HG03108 (cell line): Measurements from ENCODE around the gene BMP10.

Experiments
- ATAC-seq: cut with Tn5 transposase; IDR thresholded peaks from one replicate; pipeline ENCODE4 v1.9.1; 2021; ENCODE audit warnings: moderate library complexity; ENCODE audit not compliant: unreplicated experiment

BMP10 gene

GRCh38 chr2:68855550-68855949 is 15.6 kb downstream of the BMP10 start:
- ATAC-seq, result no peak

DNA sequence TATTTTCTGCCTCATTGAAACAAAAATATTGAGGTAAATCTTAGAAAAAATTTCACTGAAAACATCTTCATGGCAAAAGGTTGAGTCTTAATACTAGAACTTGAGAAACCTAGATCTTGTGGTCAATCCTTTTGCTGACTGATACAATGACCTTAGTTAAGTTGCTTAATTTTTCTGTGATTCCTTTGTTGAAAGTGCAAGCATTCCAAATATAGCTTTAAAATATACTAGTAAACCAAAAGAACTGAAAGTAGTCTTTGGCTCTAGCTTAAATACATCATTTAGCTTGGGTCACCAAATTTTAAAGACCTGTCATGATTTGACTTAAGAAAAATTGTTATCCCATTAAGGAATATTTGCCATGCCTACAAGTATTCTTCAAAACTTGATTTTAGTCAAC is 16.7 kb downstream of the BMP10 start:
- no peak for ATAC-seq

GRCh38 chr2:68853915-68854314 is 17.3 kb downstream of the BMP10 start:
- ATAC-seq, result no peak

DNA sequence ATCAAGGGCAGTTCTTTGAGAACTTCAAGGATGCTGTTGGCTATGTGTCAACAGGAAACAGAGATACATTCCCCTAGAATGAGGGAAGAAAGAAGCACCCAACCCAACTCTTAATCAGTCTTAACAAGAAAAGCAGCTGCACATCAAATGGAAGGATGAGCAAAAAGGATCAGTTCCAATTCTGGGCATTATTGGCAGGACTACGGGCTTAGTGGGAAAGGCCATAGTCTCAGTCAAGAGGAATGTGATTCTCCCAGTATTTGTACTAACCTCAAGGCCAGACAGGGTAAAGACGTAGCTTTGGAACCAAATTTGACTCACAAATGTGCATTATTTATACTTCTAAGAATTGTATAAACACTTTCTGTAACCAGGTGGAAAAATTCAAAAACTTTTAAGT is 18.2 kb downstream of the BMP10 start:
- no peak for ATAC-seq

DNA sequence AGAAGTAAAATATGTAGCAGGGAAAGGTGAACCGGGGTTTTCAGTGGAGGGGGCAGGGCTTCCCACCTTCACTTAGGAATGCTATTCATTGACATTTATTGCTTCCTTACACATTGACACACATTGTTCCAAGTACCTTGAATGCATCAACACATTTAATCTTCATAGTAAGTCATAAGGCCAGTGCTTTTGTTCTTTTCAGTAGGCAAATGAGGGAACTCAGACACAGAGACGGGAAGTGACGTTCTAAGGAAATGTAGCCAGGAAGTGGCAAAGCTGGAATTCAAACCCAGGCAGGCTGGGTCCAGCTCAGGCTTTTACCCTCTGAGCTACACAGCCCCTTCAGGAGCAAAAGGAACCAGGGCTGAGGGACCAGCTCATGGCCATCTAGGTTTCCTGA is 20.7 kb downstream of the BMP10 start:
- ATAC-seq, result no peak

- no peak for ATAC-seq
Observed at GRCh38 chr2:68849579-68850030, 21.6 kb downstream of the BMP10 start.

- ATAC-seq, result no peak
Observed at GRCh38 chr2:68847751-68848150, 23.4 kb downstream of the BMP10 start.

DNA sequence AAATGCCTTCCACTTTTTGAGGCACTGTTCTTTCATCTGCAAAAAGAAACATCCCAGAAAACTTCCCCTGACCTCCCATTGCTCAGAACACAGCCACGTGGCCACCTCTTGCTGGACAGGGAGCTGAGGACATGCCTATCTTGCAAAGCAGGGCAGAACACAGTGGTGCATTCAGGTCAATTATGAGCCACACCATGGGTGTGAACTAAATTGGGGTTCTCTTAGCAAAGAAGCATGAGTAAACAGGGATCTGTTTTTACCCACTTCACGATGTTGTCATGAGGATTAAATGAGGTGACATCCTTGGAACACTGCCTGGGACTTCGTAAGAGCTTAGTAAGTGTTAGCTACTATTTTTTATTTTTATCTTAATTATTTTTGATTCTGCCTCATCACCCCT is 25.1 kb downstream of the BMP10 start:
- no peak for ATAC-seq

DNA sequence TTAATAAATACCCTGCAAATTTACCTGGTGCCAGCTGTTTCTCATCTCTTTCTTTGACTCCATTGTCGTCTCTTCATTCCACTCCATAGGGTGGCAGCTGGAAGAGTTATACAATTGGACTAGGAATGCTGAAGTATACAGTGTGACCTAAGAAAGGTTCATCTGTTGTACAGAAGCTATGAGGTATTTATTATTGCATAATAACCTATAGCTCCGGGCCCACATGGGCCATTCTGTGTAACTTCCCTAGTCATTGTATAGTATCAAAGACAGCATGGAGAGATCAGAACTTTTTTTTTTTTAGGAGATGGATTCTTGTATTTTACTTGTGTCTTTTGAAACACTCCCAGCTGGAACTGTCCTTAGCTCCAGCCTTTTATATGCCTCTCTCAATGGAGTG is 26.2 kb downstream of the BMP10 start:
- ATAC-seq, result no peak

DNA sequence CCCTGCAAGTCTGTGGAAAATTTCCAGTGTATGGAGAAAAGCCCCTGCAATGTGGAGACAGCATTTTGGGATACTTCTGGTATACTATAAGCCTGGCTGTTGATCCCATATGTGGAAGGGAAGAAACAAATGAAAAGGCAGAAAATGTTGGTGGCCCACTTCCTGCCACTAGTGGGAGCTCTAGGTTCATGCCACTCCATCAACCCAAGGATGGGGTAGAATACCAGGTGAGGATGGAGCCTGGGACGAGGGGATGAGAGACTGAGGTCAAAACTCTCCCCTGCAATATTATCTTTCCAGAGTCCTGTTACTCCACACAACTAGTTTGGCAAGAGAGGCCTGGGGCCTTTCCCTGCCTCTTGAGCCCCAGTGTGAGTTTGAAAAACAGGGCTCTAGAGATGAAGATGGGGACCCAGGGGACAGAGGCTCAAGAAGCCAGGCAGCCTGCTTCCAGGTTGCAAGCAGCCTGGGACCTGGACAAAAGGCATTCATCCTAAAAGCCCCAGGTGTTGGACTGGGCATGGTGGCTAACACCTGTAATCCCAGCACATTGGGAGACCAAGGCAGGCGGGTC is 31.9 kb downstream of the BMP10 start:
- ATAC-seq, result no peak

GRCh38 chr2:68838641-68839040 is 32.6 kb downstream of the BMP10 start:
- ATAC-seq, result no peak

- peak; percentile 45 for ATAC-seq
Observed at GRCh38 chr2:68837861-68838341, 33.3 kb downstream of the BMP10 start.

GRCh38 chr2:68837164-68837860 is 33.9 kb downstream of the BMP10 start:
- ATAC-seq, result no peak

GRCh38 chr2:68835621-68836020 is 35.6 kb downstream of the BMP10 start:
- no peak for ATAC-seq

DNA sequence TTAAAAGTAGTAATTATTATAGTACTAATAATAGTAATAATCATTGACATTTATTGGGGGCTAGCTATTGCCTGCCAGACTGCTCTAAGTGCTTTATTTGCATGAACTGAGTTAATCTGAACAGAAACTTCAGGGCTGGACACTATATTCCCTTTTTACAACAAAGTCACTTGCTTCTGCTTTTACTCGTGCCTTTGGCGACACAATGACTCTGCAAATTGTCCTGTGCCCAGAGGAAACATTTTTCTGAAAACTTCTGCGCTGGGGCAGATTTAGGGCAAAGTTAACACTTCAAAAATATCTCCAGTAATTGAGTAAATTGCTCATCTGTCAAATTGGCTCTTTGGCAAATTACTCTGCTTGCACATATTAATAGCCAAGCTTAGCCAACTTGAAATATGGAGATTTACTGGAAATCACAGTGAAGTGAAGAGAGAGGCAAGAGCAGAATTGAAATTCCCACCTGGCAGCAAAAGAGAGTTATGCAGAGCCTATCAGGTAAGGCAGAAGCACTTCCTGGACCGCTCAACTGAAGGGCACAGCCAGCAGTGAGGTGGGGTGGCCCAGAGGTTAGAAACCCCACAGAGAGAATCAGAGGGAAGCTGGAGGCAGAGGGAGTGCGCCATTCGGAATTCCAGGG is 36.3 kb downstream of the BMP10 start:
- no peak for ATAC-seq

- no peak for ATAC-seq
Observed at GRCh38 chr2:68833162-68833561, 38.0 kb downstream of the BMP10 start.

- ATAC-seq, result peak; percentile 66
Observed at GRCh38 chr2:68832233-68832869, 38.8 kb downstream of the BMP10 start.

DNA sequence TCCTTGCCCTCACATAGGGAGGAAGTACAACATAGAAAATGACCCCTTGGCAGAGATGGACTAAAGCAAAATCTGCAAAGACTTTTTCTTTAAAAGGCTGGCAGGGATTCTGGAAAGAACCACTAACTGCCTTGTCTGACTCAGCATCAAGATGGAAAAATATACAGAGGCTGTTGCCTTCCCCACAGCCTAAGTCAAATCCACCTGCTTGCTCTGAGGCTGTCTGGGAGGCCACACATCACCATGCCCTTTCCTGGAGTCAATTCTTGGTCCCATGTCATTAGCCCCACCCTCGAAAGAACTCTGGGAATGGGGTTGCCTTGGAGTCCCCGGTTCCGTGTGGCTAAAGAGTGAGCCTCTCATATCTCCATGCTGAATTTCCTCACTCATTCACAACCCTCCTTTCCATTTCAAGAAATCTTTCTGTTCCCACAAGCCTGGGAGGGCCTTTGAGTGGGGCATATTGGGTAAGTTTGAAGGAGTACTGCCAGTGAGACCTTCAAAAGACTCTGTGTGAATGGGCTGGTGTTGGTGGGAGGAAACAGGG is 39.4 kb downstream of the BMP10 start:
- ATAC-seq, result no peak

- ATAC-seq, result no peak
Observed at GRCh38 chr2:68829749-68830148, 41.4 kb downstream of the BMP10 start.

GRCh38 chr2:68828887-68829708 is 42.1 kb downstream of the BMP10 start:
- no peak for ATAC-seq

DNA sequence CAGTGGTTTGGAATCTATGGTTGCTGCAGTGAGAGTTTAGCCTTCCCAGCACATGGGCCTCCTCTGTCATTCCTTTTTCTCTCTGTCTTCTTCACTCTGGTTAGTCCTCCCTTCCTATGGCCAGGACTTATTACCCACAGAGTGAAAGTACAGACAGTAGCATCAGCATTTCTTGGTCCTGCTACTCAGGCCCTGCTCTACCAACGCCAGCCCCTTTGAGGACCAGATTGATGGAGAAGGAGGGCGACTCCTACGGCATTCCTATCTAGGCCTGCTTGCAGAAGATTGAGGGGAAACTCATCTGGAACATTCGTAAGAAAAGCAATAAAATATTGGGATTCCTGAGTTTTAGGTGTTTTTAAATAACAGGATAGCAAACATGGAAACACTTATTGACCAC is 43.5 kb downstream of the BMP10 start:
- no peak for ATAC-seq
